ENCODE data around the gene CEP112. TPM values are rescaled to one million over a fixed set of nuclear protein-coding genes. Genes with fewer than 3 reads are reported as not detected.

CEP112 gene
- total and polyA plus RNA-seq, 2 of the 13 experiments (the other 11 are each of a cell fraction or from before 2014, with no cell fraction given), result 1.2 to 3.4 TPM

GRCh38 chr17:66235377-66235994 is 43.6 kb upstream of the CEP112 start (continued):
- TF ChIP-seq ZNF232 (CRISPR knock-in tag; IDR thresholded peaks at IDR 0.05; ENCODE audit: borderline replicate concordance) (no peak), ZNF737 (CRISPR knock-in tag; IDR thresholded peaks at IDR 0.05; ENCODE audit: borderline replicate concordance) (no peak), ZBTB49 (CRISPR knock-in tag; IDR thresholded peaks at IDR 0.05; ENCODE audit: borderline replicate concordance) (no peak), NONO (IDR thresholded peaks at IDR 0.05) (no peak), NONO (CRISPR knock-in tag; conservative IDR thresholded peaks at IDR 0.05) (0 out of 2 replicates have a peak, but pooled peaks have one; percentile 29), NFYC (CRISPR knock-in tag; IDR thresholded peaks at IDR 0.05) (no peak), MYC (CRISPR knock-in tag; IDR thresholded peaks at IDR 0.05; ENCODE audit: borderline replicate concordance) (no peak), HBP1 (CRISPR knock-in tag; IDR thresholded peaks at IDR 0.05; ENCODE audit: low read depth) (no peak), SMAD1 (CRISPR knock-in tag; IDR thresholded peaks at IDR 0.05; ENCODE audit: borderline replicate concordance, low read depth) (no peak), GMEB1 (CRISPR knock-in tag; IDR thresholded peaks at IDR 0.05; ENCODE audit: borderline replicate concordance) (no peak), CEBPB (IDR thresholded peaks at IDR 0.05; ENCODE audit: borderline replicate concordance, low read depth, low read length) (peak; percentile 96), ISL2 (CRISPR knock-in tag; IDR thresholded peaks at IDR 0.05) (peak; percentile 96)
- TF ChIP-seq, protein P1, sequence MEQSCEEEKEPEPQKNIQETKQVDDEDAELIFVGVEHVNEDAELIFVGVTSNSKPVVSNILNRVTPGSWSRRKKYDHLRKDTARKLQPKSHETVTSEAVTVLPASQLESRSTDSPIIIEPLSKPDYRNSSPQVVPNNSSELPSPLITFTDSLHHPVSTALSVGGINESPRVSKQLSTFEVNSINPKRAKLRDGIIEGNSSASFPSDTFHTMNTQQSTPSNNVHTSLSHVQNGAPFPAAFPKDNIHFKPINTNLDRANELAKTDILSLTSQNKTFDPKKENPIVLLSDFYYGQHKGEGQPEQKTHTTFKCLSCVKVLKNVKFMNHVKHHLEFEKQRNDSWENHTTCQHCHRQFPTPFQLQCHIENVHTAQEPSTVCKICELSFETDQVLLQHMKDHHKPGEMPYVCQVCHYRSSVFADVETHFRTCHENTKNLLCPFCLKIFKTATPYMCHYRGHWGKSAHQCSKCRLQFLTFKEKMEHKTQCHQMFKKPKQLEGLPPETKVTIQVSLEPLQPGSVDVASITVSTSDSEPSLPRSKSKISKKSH (CRISPR knock-in tag; IDR thresholded peaks at IDR 0.05; ENCODE audit: borderline replicate concordance), result no peak
- TF ChIP-seq, protein P2, sequence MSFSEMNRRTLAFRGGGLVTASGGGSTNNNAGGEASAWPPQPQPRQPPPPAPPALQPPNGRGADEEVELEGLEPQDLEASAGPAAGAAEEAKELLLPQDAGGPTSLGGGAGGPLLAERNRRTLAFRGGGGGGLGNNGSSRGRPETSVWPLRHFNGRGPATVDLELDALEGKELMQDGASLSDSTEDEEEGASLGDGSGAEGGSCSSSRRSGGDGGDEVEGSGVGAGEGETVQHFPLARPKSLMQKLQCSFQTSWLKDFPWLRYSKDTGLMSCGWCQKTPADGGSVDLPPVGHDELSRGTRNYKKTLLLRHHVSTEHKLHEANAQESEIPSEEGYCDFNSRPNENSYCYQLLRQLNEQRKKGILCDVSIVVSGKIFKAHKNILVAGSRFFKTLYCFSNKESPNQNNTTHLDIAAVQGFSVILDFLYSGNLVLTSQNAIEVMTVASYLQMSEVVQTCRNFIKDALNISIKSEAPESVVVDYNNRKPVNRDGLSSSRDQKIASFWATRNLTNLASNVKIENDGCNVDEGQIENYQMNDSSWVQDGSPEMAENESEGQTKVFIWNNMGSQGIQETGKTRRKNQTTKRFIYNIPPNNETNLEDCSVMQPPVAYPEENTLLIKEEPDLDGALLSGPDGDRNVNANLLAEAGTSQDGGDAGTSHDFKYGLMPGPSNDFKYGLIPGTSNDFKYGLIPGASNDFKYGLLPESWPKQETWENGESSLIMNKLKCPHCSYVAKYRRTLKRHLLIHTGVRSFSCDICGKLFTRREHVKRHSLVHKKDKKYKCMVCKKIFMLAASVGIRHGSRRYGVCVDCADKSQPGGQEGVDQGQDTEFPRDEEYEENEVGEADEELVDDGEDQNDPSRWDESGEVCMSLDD (CRISPR knock-in tag; IDR thresholded peaks at IDR 0.05; ENCODE audit: borderline replicate concordance), result no peak
- TF ChIP-seq, protein P3, sequence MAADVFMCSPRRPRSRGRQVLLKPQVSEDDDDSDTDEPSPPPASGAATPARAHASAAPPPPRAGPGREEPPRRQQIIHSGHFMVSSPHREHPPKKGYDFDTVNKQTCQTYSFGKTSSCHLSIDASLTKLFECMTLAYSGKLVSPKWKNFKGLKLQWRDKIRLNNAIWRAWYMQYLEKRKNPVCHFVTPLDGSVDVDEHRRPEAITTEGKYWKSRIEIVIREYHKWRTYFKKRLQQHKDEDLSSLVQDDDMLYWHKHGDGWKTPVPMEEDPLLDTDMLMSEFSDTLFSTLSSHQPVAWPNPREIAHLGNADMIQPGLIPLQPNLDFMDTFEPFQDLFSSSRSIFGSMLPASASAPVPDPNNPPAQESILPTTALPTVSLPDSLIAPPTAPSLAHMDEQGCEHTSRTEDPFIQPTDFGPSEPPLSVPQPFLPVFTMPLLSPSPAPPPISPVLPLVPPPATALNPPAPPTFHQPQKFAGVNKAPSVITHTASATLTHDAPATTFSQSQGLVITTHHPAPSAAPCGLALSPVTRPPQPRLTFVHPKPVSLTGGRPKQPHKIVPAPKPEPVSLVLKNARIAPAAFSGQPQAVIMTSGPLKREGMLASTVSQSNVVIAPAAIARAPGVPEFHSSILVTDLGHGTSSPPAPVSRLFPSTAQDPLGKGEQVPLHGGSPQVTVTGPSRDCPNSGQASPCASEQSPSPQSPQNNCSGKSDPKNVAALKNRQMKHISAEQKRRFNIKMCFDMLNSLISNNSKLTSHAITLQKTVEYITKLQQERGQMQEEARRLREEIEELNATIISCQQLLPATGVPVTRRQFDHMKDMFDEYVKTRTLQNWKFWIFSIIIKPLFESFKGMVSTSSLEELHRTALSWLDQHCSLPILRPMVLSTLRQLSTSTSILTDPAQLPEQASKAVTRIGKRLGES (CRISPR knock-in tag; IDR thresholded peaks at IDR 0.05; ENCODE audit: borderline replicate concordance), result no peak

All from HepG2 (cell line).